GM13976 (cell line): ENCODE data around the gene DRD4.

Source experiments
- DNase-seq: peaks from one replicate; pipeline ENCODE4 v3.0.0; 2012; ENCODE audit warnings: low spot score
- CTCF ChIP-seq: IDR thresholded peaks from 2 replicates; pipeline ENCODE4 v1.5.1; 2012; ENCODE audit warnings: borderline replicate concordance, mild to moderate bottlenecking; ENCODE audit not compliant: insufficient read depth; ENCODE audit errors: extremely low read depth, missing control alignments, control extremely low read depth
- in situ Hi-C: fragments of 300-500 bp; cut with MboI; formaldehyde crosslinking; loops from one replicate; pipeline ENCODE4 v1.12.0; 2022; ENCODE audit warnings: low sequenced_read_pairs, mixed read lengths, inconsistent platforms; ENCODE audit not compliant: unreplicated experiment

Gene DRD4

GRCh38 chr11:678297-678696 is 41.2 kb downstream of the DRD4 start:
- in situ Hi-C loops: no loop called here
- no peak for TF ChIP-seq CTCF
- no peak for DNase-seq

GRCh38 chr11:679271-680207 is 42.5 kb downstream of the DRD4 start:
- DNase-seq: no peak
- in situ Hi-C loops: no loop called here
- TF ChIP-seq CTCF: no peak

GRCh38 chr11:680476-680875 is 43.4 kb downstream of the DRD4 start:
- in situ Hi-C loops: no loop called here
- no peak for DNase-seq
- no peak for TF ChIP-seq CTCF

- DNase-seq: no peak
- TF ChIP-seq CTCF: no peak
- in situ Hi-C loops: no loop called here
These were observed 43.9 kb downstream of the DRD4 start for GRCh38 chr11:680970-681369.

GRCh38 chr11:686451-687243 is 49.6 kb downstream of the DRD4 start:
- TF ChIP-seq CTCF: no peak
- in situ Hi-C loops: no loop called here
- DNase-seq: no peak

- in situ Hi-C loops: no loop called here
- no peak for TF ChIP-seq CTCF
- DNase-seq: no peak
These were observed 50.7 kb downstream of the DRD4 start for GRCh38 chr11:687751-688150.
